Umbilical cord (tissue), 2 donors: ENCODE data around the gene CHRNA4. TPM values are rescaled to one million over a fixed set of nuclear protein-coding genes. Genes with fewer than 3 reads are reported as not detected.

Experiments
- DNase-seq: peaks from one replicate; pipeline ENCODE4 v3.0.0-alpha.2; 2015; ENCODE audit warnings: low spot score
- total RNA-seq: library from RNA; depleted of rRNA; stranded (reverse); fragments of >200 nt; gene quantifications from one replicate; pipeline ENCODE4 v1.2.3, GENCODE V29; 2014; ENCODE audit warnings: low replicate concordance; ENCODE audit not compliant: insufficient read depth

CHRNA4 gene
- total RNA-seq, 1 donor from 2014 or later, result 2.2 TPM

- DNase-seq, result peak; percentile 71
Observed at GRCh38 chr20:63321148-63321831, 39.9 kb downstream of the CHRNA4 start.

DNA sequence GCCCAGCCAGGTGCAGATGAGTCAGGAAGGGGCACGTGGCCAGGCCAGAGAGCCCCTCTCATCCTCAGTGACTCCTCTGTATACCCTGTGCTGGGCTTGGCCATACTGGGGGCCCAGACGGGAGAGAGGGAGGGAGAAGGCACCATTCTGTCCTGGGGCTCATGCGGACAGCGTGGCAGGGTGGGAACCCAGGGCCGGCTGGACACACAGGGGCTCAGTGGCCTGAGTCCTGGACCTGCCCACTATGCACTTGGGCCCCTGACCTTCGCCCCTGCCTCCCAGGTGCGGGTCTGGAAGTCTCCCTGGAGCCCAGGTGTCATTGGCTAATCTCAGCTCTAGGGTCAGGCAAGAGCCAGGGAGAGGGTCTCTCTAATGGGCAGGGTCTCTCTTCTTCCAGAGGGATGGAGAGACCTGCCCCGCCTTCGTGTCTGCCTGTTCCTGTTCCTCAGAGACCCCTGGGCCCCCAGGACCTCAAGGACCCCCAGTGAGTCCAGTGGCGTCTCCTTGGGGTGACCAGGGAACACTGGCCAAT lies 40.5 kb downstream of the CHRNA4 start:
- DNase-seq, result no peak

DNA sequence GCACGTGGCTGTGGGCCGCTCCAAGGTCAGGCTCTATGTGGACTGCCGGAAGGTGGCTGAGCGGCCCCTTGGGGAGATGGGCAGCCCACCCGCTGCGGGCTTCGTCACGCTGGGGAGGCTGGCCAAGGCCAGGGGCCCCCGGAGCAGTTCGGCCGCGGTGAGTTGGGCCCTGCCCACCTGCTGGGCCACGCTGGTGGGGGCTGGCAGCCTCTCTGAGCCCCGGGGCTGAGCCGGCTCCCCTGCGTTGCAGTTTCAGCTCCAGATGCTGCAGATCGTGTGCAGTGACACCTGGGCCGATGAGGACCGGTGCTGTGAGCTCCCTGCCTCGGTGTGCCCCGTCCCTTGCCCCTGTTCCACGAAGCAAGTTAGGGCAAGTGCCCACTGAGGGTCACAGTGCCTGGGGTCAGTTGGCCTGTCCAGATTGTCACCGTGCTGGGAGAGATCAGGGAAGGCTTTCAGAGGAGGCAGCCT lies 41.1 kb downstream of the CHRNA4 start:
- DNase-seq, result no peak

- DNase-seq, result no peak
Observed at GRCh38 chr20:63319164-63320040, 41.7 kb downstream of the CHRNA4 start.

DNA sequence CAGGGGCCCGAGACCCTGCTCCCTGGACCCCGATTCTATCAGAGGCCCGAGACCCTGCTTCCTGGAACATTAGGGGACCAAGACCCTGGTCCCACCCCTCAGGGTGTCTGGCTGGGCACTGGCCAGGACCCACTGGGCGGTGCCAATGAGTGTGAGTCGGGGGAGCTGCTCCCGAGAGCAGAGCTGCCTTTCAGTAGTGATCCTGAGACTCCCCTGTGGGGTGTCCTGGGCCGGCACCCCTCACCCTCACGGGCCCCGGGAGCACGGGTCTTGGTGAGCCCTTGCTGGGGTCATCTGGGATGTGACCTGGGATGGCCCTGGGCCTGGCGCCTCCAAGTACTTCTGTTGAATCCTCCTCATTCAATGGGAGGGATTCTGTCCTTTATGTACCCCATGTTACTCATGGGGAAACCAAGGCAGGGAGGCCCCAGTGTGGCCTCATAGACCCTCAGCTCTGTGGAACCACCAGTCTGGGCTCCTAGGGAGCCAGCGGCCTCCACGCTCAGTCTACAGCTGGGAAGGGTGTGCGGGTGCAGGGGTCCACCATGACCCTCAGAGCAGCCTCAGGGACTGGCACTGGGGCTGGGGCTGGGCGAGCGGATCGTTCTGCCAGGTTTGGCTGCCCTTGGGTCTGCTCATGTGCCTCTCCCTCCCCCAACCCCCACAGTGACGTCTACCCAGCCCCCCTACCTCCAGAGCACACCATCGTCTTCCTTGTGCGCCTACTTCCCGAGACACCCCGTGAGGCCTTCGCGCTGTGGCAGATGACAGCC lies 42.6 kb downstream of the CHRNA4 start:
- DNase-seq, result no peak

- no peak for DNase-seq
Observed at GRCh38 chr20:63317601-63318291, 43.4 kb downstream of the CHRNA4 start.

- no peak for DNase-seq
Observed at GRCh38 chr20:63317061-63317460, 44.1 kb downstream of the CHRNA4 start.

GRCh38 chr20:63316502-63316921 lies 44.6 kb downstream of the CHRNA4 start:
- DNase-seq, result no peak

DNA sequence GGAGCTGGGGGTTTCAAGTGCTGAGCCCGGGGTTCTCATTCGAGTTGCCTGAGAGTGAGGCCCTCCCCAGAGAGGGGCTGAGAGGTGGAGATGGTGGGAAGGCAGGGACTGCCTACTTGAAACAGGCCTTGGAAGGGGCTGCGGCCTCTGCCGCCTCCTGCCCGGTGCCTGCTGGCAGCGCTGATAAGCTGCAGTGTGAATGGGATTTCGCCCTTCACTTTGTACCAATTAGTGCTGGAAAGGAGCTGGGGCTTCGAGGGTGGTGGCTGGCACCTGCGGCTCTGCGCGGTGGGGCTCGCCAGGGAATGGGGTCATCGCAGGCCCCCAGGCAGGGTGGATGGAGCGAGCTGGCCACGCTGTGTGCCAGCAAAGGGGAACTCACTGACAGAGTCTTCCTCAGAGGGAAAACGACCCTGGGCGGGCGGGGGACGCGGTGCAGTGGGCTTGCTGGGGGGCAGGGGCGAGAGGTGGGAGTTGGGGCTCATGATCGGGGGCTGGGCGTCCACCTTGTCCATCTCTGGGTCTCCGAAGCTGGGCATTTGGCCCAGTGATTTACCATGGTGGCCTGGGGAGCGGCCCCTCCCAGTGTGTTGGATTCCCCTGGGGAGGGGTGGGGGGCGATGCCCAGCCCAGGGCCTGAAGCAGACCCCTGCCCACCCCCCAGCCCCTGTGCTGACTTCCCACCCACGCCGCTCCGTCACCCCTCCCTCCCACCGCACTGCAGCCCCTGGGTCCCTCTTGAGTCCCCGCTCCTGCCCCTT lies 45.2 kb downstream of the CHRNA4 start:
- DNase-seq, result no peak

DNA sequence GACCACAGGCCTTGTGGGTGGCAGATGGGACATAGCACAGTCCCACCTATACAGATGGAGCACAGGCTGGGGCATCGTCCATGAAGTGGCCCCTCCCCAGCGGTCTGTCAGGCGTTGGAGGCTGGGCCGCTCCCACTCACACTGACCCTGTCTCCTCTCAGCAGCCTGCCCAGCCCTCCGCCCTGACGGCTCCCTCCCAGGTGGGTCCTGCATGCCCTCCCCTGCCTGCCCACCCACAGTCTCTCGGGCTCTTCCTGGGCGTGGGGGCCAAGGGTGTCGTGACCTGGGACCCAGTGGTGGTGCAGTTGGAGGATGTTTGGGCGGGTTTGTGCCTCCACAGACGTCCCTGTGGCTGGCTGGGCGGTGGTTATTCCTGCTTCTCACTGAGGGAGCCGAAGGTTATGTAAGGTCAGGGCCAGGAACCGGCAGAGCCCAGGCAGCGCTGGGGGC lies 45.9 kb downstream of the CHRNA4 start:
- DNase-seq, result no peak

DNA sequence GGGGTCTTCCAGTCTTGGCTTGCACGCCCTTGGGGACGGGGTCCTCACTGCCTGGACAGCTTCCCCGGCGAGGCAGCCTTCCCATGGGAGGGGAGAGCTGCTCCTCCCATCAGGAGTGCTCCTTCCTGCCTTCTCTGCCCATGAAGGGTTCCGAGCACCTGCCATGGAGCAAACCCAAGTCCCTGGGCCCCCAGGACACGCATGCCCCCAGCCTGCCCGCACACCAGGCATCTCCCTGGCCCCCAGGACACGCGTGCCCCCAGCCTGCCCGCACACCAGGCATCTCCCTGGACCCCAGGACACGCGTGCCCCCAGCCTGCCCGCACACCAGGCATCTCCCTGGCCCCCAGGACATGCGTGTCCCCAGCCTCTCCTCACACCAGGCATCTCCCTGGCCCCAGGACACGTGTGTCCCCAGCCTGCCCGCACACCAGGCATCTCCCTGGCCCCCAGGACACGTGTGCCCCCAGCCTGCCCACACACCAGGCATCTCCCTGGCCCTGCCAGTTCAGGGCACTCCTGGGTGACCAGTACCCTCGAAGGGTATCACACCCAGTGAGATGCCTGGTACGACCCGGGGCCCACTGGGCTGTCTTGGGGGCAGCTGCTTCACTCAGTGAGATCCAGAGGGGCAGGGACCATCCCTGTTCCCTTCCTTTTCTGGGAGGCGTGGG lies 46.4 kb downstream of the CHRNA4 start:
- no peak for DNase-seq

DNA sequence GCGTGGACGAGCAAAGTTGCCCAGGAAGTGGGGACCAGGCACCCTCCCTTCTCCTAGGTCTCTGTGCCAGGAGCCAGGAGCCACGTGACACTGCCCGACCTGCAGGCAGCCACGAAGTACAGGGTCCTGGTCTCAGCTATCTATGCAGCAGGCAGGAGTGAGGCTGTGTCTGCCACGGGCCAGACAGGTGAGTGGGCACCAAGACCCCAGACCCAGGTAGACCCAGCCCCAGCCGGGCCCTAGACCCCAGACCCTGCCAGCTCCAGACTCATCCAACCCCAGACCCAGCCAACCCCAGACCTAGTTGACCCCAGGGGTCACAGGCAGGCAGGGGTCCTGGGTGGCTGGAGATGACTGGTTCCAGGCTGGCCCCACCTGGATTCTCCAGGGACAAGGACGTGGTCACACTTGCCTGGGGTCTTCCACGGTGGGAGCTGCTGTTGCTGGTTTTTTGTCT lies 47.1 kb downstream of the CHRNA4 start:
- DNase-seq, result no peak

- DNase-seq, result no peak
Observed at GRCh38 chr20:63313349-63314014, 47.7 kb downstream of the CHRNA4 start.

DNA sequence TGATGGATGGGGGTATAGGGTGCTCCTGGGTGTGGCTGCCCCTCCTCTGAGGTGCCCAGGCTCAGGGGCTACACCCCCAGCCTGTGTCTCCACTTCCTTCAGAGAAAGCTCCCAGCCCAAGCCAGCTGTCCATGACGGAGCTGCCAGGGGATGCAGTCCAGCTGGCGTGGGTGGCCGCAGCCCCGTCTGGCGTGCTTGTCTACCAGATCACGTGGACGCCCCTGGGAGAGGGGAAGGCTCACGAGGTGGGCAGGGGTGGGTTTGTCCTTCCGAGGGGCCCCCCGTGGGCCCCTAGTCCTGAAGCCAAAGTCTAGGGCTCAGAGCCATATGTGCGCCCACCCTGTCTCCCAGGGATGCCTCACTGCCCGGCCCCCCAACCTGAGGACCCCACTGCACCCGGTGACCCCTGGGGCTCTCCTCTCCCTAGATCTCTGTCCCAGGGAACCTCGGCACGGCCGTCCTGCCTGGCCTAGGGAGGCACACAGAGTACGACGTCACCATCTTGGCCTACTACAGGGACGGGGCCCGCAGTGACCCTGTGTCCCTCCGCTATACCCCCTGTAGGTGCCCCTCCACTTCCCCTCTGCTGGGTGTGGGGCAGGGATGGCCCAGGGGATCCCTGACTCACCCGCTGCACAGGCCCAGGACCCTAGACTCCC lies 48.3 kb downstream of the CHRNA4 start:
- peak; percentile 40 for DNase-seq

DNA sequence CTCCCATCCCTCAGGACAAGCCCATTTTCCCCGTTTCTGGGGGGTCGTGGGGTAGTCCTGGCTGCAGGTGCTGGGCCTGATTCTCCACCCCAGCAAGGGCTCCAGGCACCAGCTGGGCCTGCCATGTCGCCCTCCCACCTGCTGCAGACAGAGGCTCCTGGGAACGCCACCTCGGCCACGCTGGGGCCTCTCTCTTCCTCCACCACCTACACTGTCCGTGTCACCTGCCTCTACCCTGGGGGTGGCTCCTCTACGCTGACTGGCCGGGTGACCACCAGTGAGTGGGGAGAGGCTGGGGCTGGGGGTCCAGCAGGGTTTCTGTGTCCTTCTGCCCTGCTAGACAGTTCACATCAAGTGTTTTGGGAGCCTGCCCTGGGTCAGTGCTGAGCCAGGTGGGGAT lies 48.9 kb downstream of the CHRNA4 start:
- DNase-seq, result no peak

DNA sequence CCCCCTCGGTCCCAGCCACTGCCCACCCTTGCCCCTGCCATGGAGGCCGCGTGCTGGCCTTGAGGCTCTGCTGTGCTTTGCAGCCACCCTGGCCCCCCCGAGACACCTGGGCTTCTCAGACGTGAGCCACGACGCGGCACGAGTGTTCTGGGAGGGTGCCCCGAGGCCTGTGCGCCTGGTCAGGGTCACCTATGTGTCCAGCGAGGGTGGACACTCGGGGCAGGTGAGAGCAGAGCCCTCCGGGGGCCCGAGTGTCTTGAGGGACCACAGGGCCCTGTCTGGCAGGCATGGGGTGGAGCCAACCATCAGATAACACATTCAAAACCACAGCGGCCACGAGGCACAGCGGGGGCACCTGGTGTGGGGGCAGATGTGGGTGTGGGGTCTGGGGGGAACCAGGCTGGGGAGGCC lies 49.3 kb downstream of the CHRNA4 start:
- DNase-seq, result no peak

DNA sequence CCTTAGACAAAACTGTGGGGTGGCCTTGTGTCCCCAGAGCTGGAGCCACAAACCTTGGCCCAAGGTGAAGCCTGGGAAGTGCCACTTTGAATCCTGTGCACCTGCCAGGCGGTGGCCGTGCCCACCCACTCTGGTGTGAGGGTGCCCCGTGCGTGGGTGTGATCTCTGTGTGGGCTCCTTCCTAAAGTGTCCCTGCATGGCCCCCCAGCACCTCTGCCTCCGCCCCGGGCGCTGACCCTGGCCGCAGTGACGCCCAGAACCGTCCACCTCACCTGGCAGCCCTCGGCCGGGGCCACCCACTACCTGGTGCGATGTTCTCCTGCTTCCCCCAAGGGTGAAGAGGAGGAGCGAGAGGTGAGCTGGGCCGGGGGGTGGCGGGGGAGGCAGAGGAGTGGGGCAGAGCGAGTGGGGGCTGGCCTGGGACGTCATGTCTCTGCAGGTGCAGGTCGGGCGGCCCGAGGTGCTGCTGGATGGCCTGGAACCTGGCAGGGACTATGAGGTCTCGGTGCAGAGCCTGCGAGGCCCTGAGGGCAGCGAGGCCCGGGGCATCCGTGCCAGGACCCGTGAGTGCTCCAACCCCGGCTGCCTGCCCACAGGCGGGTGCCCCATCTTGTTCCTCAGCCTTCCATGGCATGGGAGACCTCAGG lies 49.8 kb downstream of the CHRNA4 start:
- DNase-seq, result no peak
